GM13977 (cell line): ENCODE results near the gene ERRFI1.
"Not testable (repeated sequence)": the region's sequence is repeated elsewhere in the genome, so short reads cannot be mapped to it uniquely, and the experiment has no call there.

Source experiments
- DNase-seq: peaks from one replicate; pipeline ENCODE4 v3.0.0; 2012; ENCODE audit warnings: low spot score
- in situ Hi-C: fragments of 300-500 bp; cut with MboI; formaldehyde crosslinking; loops from one replicate; pipeline ENCODE4 v1.12.0; 2022; ENCODE audit warnings: low sequenced_read_pairs, low pct_unique_long_range_greater_than_20kb, mixed read lengths, inconsistent platforms; ENCODE audit not compliant: unreplicated experiment
- TF ChIP-seq, protein P1 (sequence below): IDR thresholded peaks from 2 replicates; pipeline ENCODE4 v1.5.1; 2012; ENCODE audit warnings: mild to moderate bottlenecking, control low read depth; ENCODE audit not compliant: insufficient read depth; ENCODE audit errors: extremely low read depth, missing control alignments

Gene ERRFI1

GRCh38 chr1:8063298-8064036, 37.4 kb upstream of the ERRFI1 start:
- TF ChIP-seq, protein P1, sequence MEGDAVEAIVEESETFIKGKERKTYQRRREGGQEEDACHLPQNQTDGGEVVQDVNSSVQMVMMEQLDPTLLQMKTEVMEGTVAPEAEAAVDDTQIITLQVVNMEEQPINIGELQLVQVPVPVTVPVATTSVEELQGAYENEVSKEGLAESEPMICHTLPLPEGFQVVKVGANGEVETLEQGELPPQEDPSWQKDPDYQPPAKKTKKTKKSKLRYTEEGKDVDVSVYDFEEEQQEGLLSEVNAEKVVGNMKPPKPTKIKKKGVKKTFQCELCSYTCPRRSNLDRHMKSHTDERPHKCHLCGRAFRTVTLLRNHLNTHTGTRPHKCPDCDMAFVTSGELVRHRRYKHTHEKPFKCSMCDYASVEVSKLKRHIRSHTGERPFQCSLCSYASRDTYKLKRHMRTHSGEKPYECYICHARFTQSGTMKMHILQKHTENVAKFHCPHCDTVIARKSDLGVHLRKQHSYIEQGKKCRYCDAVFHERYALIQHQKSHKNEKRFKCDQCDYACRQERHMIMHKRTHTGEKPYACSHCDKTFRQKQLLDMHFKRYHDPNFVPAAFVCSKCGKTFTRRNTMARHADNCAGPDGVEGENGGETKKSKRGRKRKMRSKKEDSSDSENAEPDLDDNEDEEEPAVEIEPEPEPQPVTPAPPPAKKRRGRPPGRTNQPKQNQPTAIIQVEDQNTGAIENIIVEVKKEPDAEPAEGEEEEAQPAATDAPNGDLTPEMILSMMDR: no peak

DNA sequence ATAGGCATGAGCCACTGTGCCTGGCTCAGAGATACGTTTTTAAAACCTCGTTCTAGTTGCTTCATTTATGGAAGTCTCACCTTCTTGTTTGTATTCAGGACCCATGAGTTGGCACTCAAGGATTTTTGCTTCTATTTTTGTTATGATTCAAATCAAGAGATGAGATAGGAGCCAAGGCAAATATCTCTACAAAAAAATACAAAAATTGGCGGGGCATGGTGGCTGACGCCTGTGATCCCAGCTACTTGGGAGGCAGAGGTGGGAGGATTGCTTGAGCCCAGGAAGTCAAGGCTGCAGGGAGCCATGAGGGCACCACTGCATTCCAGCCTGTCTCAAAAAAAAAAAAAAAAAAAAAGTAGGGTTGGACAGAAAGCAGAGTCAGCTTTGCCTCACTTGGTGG, 36.8 kb upstream of the ERRFI1 start:
- in situ Hi-C loops: no loop called here
- TF ChIP-seq, protein P1: no peak
- no peak for DNase-seq

More at GRCh38 chr1:8063298-8064036, 37.4 kb upstream of the ERRFI1 start:
- in situ Hi-C loops: no loop called here
- DNase-seq: no peak

DNA sequence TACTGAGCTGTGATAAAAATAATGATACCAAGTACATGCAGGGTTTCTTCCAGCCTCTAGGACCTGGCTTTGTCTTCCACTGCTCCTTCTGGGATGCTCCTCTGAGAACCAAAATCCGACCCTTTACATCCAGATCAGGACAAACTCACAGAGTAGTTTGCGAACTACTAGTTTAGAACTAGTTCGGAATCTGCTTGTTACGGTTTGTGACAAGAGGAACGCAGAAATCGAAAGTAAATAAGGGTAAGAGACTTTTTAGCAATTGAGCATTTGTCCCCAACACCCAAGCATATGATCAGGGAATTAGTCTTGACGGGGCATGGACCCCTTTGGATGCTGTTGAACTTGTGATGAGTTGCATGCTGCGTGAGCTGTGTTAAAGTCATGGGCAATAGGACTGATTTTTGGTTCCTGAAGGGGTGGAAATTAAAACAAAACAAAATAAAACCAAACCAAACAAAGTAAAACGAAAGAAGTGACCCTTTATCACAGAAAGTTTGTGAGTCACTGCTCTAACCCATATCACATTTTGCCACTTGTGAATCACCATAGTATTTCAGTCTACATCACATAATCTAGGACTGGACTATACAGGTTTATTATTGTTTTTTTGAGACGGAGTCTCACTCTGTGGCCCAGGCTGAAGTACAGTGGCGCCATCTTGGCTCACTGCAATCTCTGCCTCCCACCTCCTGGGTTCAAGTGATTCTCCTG, 35.7 kb upstream of the ERRFI1 start:
- DNase-seq: no peak
- TF ChIP-seq, protein P1: no peak
- in situ Hi-C loops: no loop called here

DNA sequence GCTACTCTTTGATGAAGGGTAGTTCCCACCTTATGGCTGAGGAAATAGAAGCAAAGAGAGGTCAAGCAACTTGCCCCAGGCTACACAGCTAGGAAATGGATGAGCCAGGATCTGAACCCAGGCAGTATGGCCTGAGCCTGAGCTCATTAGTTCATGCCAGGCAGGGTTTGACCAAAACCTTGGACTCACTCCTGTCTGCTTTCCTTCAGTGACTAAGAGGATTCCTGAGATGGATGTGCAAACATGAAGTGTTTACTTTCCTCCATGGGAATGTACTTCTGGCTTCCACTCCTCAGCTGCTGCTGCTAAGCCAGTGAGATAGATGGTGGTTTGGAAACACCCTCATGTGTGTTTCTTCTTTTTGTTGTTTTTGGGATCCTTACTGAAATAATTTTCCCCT, 35.1 kb upstream of the ERRFI1 start:
- TF ChIP-seq, protein P1: no peak
- DNase-seq: no peak
- in situ Hi-C loops: no loop called here

GRCh38 chr1:8059161-8059622, 33.1 kb upstream of the ERRFI1 start:
- DNase-seq: no peak
- TF ChIP-seq, protein P1: no peak
- in situ Hi-C loops: no loop called here

DNA sequence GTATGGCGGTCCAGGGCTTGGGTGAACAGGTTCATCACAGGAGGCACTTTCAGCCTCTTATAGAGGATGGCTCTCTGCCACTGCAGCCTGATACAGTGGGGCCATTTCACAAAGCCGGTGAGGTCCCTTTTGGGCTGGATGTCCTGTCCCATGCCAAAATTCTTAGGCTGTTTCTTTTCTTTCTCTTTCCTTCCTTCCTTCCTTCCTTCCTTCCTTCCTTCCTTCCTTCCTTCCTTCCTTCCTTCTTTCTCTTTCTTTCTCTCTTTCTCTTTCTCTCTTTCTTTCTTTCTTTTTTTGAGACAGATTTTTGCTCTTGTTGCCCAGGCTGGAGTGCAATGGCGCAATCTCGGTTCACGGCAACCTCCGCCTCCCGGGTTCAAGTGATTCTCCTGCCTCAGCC, 31.7 kb upstream of the ERRFI1 start:
- DNase-seq, in situ Hi-C loops: not testable (repeated sequence)

GRCh38 chr1:8055973-8056372, 29.9 kb upstream of the ERRFI1 start:
- in situ Hi-C loops: no loop called here
- no peak for DNase-seq
- TF ChIP-seq, protein P1: no peak
